ENCODE data around the gene PIGO.

GRCh38 chr9:35105126-35105525 lies 8.7 kb upstream of the PIGO start:
- no peak for TF ChIP-seq POLR2AphosphoS5 (IDR thresholded peaks at IDR 0.05; ENCODE audit: low read depth, low read length)
- no peak for TF ChIP-seq TAF1 (IDR thresholded peaks at IDR 0.05; ENCODE audit: borderline replicate concordance, insufficient read depth, low read length)
- TF ChIP-seq SIN3A (IDR thresholded peaks at IDR 0.05; ENCODE audit: borderline replicate concordance, insufficient read depth, low read length), result no peak
